ENCODE measurements around the gene PHOX2A. TPM values are rescaled to one million over a fixed set of nuclear protein-coding genes. Genes with fewer than 3 reads are reported as not detected.
"Not testable (repeated sequence)": the region's sequence is repeated elsewhere in the genome, so short reads cannot be mapped to it uniquely, and the experiment has no call there.

The PHOX2A gene
- total and polyA plus RNA-seq, 8 donors: 0.35 to 0.61 TPM; not detected in 6

- intact Hi-C loops (cut with DNase I): no loop called here
Observed at GRCh38 chr11:72216638-72217037, 27.3 kb downstream of the PHOX2A start, which contains the start of gene FOLR2. Gene FOLR2 (plus strand): TSS chr11:72216794. CDS start chr11:72218585, 1,791 bp downstream.

GRCh38 chr11:72209101-72209500 is 34.9 kb downstream of the PHOX2A start:
- WGBS, 2 donors: 79 to 82% methylated on average over 4 of the region's 4 CpGs
- no peak for TF ChIP-seq CTCF (IDR thresholded peaks at IDR 0.05)
- Histone ChIP-seq H3K27me3 (no peaks in the 10 kb centered on the region), H3K4me1 (no peaks in the 10 kb centered on the region), H3K27ac (no peak overlapping the region), H3K9me3 (no peaks in the 10 kb centered on the region), H3K36me3 (no peaks in the 10 kb centered on the region), H3K4me3 (no peak overlapping the region)
- FAIRE-seq: no peak
- DNase-seq: peak in 1 of 6 donors; percentile 1
- ATAC-seq: no peak
- intact Hi-C loops (cut with DNase I): no loop called here

More at GRCh38 chr11:72216638-72217037, 27.3 kb downstream of the PHOX2A start, which contains the start of gene FOLR2:
- Histone ChIP-seq H3K4me1 (no peaks in the 10 kb centered on the region), H3K36me3 (no peaks in the 10 kb centered on the region), H3K27ac (no peak within 1 kb of the TSS), H3K9me3 (no peaks in the 10 kb centered on the region), H3K27me3 (no peaks in the 10 kb centered on the region), H3K4me3 (no peak within 1 kb of the TSS)
- DNase-seq: peak in 1 of 6 donors; percentile 47
- FAIRE-seq: no peak
- 76 to 83% methylated on average over 6 of the region's 6 CpGs for WGBS, 2 donors
- ATAC-seq: peak in 1 of 4 donors; percentile 29
- no peak for TF ChIP-seq CTCF (IDR thresholded peaks at IDR 0.05)

- no peak for TF ChIP-seq CTCF (IDR thresholded peaks at IDR 0.05)
- no peaks in the 10 kb centered on the region for H3K36me3 ChIP-seq
- H3K4me3 ChIP-seq: no peak overlapping the region
- no peaks in the 10 kb centered on the region for H3K9me3 ChIP-seq
- WGBS, 2 donors: 47 to 64% methylated on average over 3 of the region's 3 CpGs
- H3K4me1 ChIP-seq: no peaks in the 10 kb centered on the region
- no peaks in the 10 kb centered on the region for H3K27me3 ChIP-seq
- intact Hi-C loops (cut with DNase I): no loop called here
- no peak for ATAC-seq
- no peak for FAIRE-seq
- no peak for DNase-seq
- no peak overlapping the region for H3K27ac ChIP-seq
Observed at GRCh38 chr11:72208281-72208680, 35.7 kb downstream of the PHOX2A start.

- DNase-seq, FAIRE-seq: not testable (repeated sequence)
- whole genome bisulfite sequencing, 2 donors: 81 to 84% methylated on average over 2 of the region's 2 CpGs
Observed at GRCh38 chr11:72206794-72207193, 37.2 kb downstream of the PHOX2A start.

GRCh38 chr11:72204886-72205285 is 39.1 kb downstream of the PHOX2A start:
- no peaks in the 10 kb centered on the region for H3K27me3 ChIP-seq
- H3K36me3 ChIP-seq: no peaks in the 10 kb centered on the region
- no peak overlapping the region for H3K4me3 ChIP-seq
- intact Hi-C loops (cut with DNase I): no loop called here
- no peak overlapping the region for H3K27ac ChIP-seq
- DNase-seq: no peak
- ATAC-seq: no peak
- no peaks in the 10 kb centered on the region for H3K4me1 ChIP-seq
- no peak for FAIRE-seq
- no peak for TF ChIP-seq CTCF (IDR thresholded peaks at IDR 0.05)
- H3K9me3 ChIP-seq: no peaks in the 10 kb centered on the region

More at GRCh38 chr11:72206794-72207193, 37.2 kb downstream of the PHOX2A start:
- H3K9me3 ChIP-seq; H3K27me3 ChIP-seq; H3K4me3 ChIP-seq; intact Hi-C loops (cut with DNase I); H3K27ac ChIP-seq; H3K4me1 ChIP-seq; ATAC-seq; H3K36me3 ChIP-seq: not testable (repeated sequence)

Measured in pancreas (tissue), 10 donors.